Measurements from ENCODE around the gene SMYD3.

The SMYD3 gene

DNA sequence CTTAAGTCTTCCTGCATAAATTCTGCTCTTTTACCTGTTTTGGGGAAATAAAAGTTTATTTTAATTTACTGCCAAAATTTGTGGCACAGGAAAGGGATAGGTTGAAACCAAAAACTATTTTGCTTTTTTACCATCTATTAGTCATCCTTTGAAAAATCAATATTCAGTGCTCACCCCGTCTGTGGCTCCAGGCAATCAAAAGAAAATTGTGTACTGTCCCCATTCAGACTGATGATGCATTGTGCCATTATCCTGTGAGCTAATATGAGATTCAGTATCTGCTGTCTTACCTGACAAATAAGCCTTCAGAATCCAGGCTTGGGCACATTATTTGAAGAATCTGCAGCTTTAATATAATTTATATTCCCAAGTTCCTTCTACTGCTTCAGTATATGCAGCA, 701.5 kb downstream of the SMYD3 start:
- Histone ChIP-seq H3K27me3 (ENCODE audit: control insufficient read depth in 1 of 2, insufficient read depth in 2 of 2, low read length in 2 of 2) (no peaks in the 10 kb centered on the region), H3K4me1 (ENCODE audit: insufficient read depth, low read length) (no peaks in the 10 kb centered on the region), H3K9me3 (ENCODE audit: low read length) (no peaks in the 10 kb centered on the region), H3K27ac (ENCODE audit: low read depth, low read length) (no peak overlapping the region), H3K4me3 (ENCODE audit: low read depth in 1 of 2, low read length in 2 of 2) (no peak overlapping the region), H3K9ac (ENCODE audit: low read length) (no peak overlapping the region), H3K36me3 (ENCODE audit: insufficient read depth, low read length) (no peaks in the 10 kb centered on the region)

DNA sequence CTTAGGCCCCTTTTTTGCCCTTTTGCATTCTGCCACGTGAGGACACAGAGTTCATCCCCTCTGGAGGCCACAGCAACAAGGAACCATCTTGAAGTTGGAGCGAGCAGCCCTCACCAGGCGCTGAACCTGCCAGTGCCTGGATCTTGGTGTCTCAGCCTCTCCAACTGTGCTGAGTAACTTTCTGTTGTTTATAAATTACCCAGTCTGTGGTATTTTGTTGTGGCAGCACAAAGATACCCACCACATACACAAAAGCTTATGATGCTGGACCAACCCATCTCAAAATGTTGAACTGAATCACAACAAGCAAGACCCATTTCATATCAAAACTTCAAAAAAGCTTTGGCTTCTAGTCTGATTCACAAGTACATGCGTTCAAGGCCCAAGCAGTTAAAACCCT, 702.4 kb downstream of the SMYD3 start:
- Histone ChIP-seq H3K9ac (ENCODE audit: low read length) (no peak overlapping the region), H3K9me3 (ENCODE audit: low read length) (no peaks in the 10 kb centered on the region), H3K4me3 (ENCODE audit: low read depth in 1 of 2, low read length in 2 of 2) (no peak overlapping the region), H3K36me3 (ENCODE audit: insufficient read depth, low read length) (no peaks in the 10 kb centered on the region), H3K27me3 (ENCODE audit: control insufficient read depth in 1 of 2, insufficient read depth in 2 of 2, low read length in 2 of 2) (no peaks in the 10 kb centered on the region), H3K27ac (ENCODE audit: low read depth, low read length) (no peak overlapping the region), H3K4me1 (ENCODE audit: insufficient read depth, low read length) (no peaks in the 10 kb centered on the region)

DNA sequence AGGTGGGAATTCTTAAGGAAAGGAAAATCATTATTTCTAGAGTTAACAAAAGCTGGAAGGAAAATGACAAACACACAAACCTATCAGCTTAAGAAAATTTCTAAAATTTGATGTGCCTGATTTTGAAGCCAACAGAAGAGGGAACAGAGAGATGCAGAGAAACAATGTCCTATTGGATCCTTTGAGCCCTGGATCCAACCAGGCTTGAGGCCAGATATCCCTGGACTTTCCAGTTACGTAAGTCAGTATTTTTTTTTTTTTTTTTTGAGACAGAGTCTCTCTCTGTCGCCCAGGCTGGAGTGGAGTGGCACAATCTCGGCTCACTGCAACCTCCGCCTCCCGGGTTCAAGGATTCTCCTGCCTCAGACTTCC, 703.4 kb downstream of the SMYD3 start:
- H3K4me1 ChIP-seq (ENCODE audit: insufficient read depth, low read length), result no peaks in the 10 kb centered on the region
- H3K27ac ChIP-seq (ENCODE audit: low read depth, low read length), result no peak overlapping the region
- no peak overlapping the region for H3K4me3 ChIP-seq (ENCODE audit: low read depth in 1 of 2, low read length in 2 of 2)
- no peak overlapping the region for H3K9ac ChIP-seq (ENCODE audit: low read length)
- no peaks in the 10 kb centered on the region for H3K36me3 ChIP-seq (ENCODE audit: insufficient read depth, low read length)
- H3K9me3 ChIP-seq (ENCODE audit: low read length), result no peaks in the 10 kb centered on the region
- H3K27me3 ChIP-seq (ENCODE audit: control insufficient read depth in 1 of 2, insufficient read depth in 2 of 2, low read length in 2 of 2), result no peaks in the 10 kb centered on the region

DNA sequence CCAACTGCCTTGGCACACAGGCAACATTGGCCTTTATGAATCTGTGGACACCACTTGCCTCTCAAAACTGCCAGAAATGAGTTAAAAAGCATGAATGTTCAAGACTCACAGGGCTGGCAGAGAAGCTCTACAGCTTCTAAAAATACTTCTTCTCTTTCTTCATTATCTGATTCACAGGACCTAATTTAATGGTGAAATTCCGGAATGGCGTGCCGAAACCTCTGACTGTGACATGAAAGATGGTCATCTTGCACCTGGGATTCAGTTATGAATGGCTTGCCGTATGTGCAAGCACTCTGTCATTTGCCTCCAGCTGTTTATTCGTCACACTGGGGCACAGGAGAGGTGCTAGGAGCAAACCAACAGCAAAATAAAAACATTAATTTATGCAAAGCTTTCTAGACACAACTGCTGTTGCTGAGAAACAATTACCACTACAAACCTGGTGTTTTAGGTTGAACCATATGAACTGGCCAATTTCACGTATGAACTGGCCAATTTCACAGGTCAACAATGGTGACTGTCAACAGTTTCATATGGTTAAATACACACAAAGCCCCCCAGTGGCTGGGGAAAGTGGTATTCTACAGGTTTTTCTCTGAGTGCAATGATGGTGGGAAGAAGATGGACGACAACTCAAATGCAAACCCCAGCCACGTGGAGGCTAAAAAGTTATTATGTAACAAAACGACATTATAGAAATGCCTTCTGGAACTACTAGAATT, 704.0 kb downstream of the SMYD3 start:
- no peak overlapping the region for H3K9ac ChIP-seq (ENCODE audit: low read length)
- no peak overlapping the region for H3K27ac ChIP-seq (ENCODE audit: low read depth, low read length)
- H3K9me3 ChIP-seq (ENCODE audit: low read length), result no peaks in the 10 kb centered on the region
- H3K4me3 ChIP-seq (ENCODE audit: low read depth in 1 of 2, low read length in 2 of 2), result no peak overlapping the region
- H3K27me3 ChIP-seq (ENCODE audit: control insufficient read depth in 1 of 2, insufficient read depth in 2 of 2, low read length in 2 of 2), result no peaks in the 10 kb centered on the region
- no peaks in the 10 kb centered on the region for H3K36me3 ChIP-seq (ENCODE audit: insufficient read depth, low read length)
- H3K4me1 ChIP-seq (ENCODE audit: insufficient read depth, low read length), result no peaks in the 10 kb centered on the region

DNA sequence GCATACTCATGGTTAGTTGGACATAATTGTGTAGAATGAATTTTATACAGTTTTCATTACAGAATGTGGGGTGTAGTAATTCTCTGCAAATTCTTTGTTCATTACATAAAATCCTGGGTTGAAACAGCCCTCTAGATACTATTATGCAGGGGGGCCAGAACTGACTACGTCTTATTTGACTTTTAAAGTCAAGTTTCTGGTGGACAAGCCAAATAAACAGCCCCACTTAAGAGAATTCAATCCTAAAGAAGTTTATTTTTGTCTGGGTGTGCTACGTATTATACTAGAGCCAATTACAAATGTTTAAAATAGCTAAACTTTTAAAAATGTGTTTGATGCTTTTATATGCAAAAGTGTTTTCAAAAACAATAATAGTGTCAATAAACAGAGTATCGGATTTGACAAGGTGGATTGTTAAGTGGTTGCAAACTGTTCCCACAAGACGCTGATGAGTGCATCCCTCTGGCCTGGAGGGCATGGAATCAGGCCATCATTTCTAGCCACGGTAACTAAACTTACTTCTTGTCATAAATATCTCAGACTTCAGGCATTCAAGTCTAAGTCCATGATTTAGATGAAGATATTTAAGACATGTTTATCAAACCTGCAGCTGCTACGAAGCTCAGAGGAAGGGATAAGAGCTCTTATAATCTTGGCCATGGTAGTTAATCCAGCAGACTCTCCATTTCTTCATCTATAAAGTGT, 706.0 kb downstream of the SMYD3 start:
- H3K9me3 ChIP-seq (ENCODE audit: low read length), result no peaks in the 10 kb centered on the region
- H3K27me3 ChIP-seq (ENCODE audit: control insufficient read depth in 1 of 2, insufficient read depth in 2 of 2, low read length in 2 of 2), result no peaks in the 10 kb centered on the region
- H3K4me3 ChIP-seq (ENCODE audit: low read depth in 1 of 2, low read length in 2 of 2), result no peak overlapping the region
- no peak overlapping the region for H3K27ac ChIP-seq (ENCODE audit: low read depth, low read length)
- no peak overlapping the region for H3K9ac ChIP-seq (ENCODE audit: low read length)
- no peaks in the 10 kb centered on the region for H3K4me1 ChIP-seq (ENCODE audit: insufficient read depth, low read length)
- H3K36me3 ChIP-seq (ENCODE audit: insufficient read depth, low read length), result no peaks in the 10 kb centered on the region

DNA sequence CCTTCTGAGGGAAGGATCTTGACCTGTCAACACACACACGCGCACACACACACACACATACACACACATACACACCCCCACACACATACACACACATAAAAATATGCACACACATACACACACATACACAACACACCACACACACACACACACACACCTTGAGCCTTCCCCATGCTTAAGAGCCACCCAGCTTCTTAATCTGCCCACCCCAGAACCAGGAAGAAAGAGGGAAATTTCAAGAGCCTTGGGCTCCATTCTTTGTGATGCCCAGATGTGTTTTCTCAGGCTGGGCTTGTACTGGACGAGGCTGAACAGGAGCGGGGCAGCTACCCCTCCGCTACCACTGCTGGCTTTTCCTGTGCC, 708.7 kb downstream of the SMYD3 start:
- no peaks in the 10 kb centered on the region for H3K4me1 ChIP-seq (ENCODE audit: insufficient read depth, low read length)
- no peak overlapping the region for H3K4me3 ChIP-seq (ENCODE audit: low read depth in 1 of 2, low read length in 2 of 2)
- H3K9ac ChIP-seq (ENCODE audit: low read length), result no peak overlapping the region
- no peaks in the 10 kb centered on the region for H3K9me3 ChIP-seq (ENCODE audit: low read length)
- H3K27me3 ChIP-seq (ENCODE audit: control insufficient read depth in 1 of 2, insufficient read depth in 2 of 2, low read length in 2 of 2), result no peaks in the 10 kb centered on the region
- H3K36me3 ChIP-seq (ENCODE audit: insufficient read depth, low read length), result no peaks in the 10 kb centered on the region
- no peak overlapping the region for H3K27ac ChIP-seq (ENCODE audit: low read depth, low read length)

DNA sequence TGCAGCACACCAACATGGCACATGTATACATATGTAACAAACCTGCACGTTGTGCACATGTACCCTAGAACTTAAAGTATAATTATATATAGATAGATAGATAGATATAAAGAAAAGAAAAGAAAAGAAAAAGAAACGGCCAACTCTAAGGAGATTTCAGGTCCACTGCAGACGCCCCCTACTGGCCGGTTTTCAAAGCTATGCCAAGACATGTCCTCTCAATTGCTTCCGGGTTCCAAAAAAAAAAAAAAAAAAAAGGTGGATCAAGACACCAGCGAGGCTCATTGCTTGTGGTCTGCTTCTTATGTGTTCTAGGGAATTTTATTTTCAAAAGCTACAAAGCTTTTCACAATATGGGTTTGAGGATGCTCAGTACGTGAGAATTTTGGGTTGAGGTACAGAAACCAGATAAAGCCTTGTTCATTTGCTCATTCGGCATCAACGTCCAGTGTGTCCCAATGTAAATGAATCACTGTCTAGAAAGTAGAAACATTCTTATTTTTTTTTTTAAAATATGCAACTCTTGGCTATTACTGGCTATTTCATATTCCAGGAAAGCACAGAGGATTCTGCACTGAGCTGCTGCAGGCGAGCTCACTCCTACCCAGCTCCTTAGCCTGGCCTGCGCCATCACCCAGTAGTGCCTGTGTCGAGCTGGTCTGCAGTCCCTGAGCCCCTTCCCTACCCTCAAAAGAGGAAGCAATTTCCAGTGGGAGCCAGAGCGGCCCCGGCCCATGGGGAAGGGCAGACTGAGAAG, 709.3 kb downstream of the SMYD3 start:
- Histone ChIP-seq H3K9me3 (ENCODE audit: low read length) (no peaks in the 10 kb centered on the region), H3K9ac (ENCODE audit: low read length) (no peak overlapping the region), H3K27ac (ENCODE audit: low read depth, low read length) (no peak overlapping the region), H3K36me3 (ENCODE audit: insufficient read depth, low read length) (no peaks in the 10 kb centered on the region), H3K4me3 (ENCODE audit: low read depth in 1 of 2, low read length in 2 of 2) (no peak overlapping the region), H3K27me3 (ENCODE audit: control insufficient read depth in 1 of 2, insufficient read depth in 2 of 2, low read length in 2 of 2) (no peaks in the 10 kb centered on the region), H3K4me1 (ENCODE audit: insufficient read depth, low read length) (no peaks in the 10 kb centered on the region)

DNA sequence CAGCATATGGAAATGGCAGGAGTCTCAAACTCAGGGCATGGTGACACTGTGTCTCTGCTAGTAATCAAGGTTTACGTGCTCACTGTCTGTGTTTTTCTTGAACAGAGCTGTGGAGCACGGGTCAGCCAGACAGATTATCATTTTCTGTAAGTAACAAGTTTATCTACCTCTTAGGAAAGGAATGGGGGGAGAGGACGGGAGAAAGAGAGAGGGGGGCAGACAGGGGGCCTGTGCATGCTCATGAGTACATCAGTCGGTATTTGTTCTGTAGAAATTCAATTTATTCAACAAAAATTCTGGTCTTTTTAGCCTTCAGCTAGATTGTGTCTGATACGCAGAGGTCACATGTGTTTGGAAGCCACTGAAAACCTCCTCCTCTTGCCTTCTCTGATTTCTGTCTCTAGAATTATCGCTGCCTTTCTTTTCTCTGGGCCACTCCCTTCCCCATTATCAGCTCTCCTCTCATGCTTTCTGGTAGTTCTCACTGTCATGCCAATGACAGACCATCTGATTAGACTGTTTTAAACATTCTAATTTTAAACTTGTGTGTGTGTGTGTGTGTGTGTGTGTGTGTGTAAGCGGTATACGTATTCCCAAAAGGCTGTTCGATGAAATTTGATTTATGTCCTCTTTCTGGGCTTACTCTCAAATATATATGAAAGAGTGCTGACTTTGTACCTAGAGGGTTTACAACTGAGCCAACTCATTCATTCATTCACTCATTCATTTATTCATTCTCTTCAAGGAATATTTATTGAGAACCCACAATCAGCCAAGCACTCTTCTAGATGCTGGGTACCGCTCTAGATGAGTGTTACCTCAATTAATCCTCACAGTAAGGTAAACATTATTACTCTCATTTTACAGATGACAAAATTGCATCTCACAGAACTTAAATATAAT, 715.4 kb downstream of the SMYD3 start:
- no peak overlapping the region for H3K9ac ChIP-seq (ENCODE audit: low read length)
- no peaks in the 10 kb centered on the region for H3K27me3 ChIP-seq (ENCODE audit: control insufficient read depth in 1 of 2, insufficient read depth in 2 of 2, low read length in 2 of 2)
- no peak overlapping the region for H3K4me3 ChIP-seq (ENCODE audit: low read depth in 1 of 2, low read length in 2 of 2)
- H3K9me3 ChIP-seq (ENCODE audit: low read length), result no peaks in the 10 kb centered on the region
- H3K27ac ChIP-seq (ENCODE audit: low read depth, low read length), result no peak overlapping the region
- H3K36me3 ChIP-seq (ENCODE audit: insufficient read depth, low read length), result no peaks in the 10 kb centered on the region
- H3K4me1 ChIP-seq (ENCODE audit: insufficient read depth, low read length), result no peaks in the 10 kb centered on the region

DNA sequence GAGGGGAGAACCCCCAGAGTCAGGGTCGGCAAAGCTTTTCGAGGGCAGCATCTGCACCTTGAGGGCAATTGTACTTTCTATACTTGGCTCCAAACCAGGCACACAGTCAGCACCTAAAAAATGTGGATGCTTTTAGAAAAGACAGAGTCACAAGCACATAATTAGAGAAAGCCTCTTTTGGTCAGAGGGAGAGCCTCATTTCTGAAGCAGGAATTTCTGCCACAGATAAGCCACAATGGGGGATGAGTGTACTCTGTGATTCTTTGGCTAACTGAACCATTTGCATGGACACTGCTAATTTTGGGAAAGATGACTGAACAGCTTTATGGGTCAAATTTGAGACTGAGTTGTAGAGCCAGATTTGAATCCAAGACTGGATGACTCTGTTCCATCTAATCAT, 716.6 kb downstream of the SMYD3 start:
- Histone ChIP-seq H3K4me1 (ENCODE audit: insufficient read depth, low read length) (no peaks in the 10 kb centered on the region), H3K4me3 (ENCODE audit: low read depth in 1 of 2, low read length in 2 of 2) (no peak overlapping the region), H3K36me3 (ENCODE audit: insufficient read depth, low read length) (no peaks in the 10 kb centered on the region), H3K9me3 (ENCODE audit: low read length) (no peaks in the 10 kb centered on the region), H3K27ac (ENCODE audit: low read depth, low read length) (no peak overlapping the region), H3K27me3 (ENCODE audit: control insufficient read depth in 1 of 2, insufficient read depth in 2 of 2, low read length in 2 of 2) (no peaks in the 10 kb centered on the region), H3K9ac (ENCODE audit: low read length) (no peak overlapping the region)

DNA sequence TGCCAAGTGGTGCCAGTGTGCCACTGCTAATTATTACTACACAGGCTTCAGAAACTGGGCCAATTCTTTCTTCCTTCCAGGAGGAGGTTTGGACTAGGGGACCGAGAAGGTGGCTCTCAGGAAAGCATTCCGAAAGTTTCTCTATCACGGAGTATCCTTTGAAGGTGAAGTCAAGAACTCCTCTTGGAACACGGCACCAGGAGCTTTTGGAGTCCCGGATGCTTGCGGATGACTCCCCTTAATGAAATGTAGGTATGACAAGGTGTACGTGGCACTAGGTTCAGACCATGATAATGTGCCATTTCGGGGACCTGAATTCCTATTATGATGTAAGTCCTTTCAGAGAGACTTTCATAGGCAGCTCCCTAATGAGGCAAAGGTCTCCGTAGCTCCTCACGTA, 718.2 kb downstream of the SMYD3 start:
- Histone ChIP-seq H3K9ac (ENCODE audit: low read length) (no peak overlapping the region), H3K4me3 (ENCODE audit: low read depth in 1 of 2, low read length in 2 of 2) (no peak overlapping the region), H3K4me1 (ENCODE audit: insufficient read depth, low read length) (no peaks in the 10 kb centered on the region), H3K9me3 (ENCODE audit: low read length) (no peaks in the 10 kb centered on the region), H3K27ac (ENCODE audit: low read depth, low read length) (no peak overlapping the region), H3K36me3 (ENCODE audit: insufficient read depth, low read length) (no peaks in the 10 kb centered on the region), H3K27me3 (ENCODE audit: control insufficient read depth in 1 of 2, insufficient read depth in 2 of 2, low read length in 2 of 2) (no peaks in the 10 kb centered on the region)

DNA sequence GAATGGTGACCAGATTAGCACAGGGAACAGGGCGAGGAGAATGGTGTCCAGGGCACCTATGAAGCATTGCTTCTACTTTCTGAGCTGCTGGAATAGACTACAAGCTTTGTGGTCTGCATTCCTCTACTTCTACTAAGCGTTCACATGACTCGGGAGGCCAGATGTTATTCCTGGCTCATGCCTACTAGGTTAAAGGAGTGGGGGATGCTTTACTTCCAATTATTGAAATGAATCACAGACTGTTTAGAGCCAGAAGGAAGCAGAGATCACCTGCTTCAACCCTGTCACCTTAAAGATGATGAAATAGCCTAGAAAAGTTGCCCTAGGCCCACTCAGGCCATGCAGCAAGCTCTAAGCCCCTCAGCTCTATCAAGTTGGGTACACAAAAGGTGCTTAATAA, 718.8 kb downstream of the SMYD3 start:
- no peaks in the 10 kb centered on the region for H3K9me3 ChIP-seq (ENCODE audit: low read length)
- H3K27ac ChIP-seq (ENCODE audit: low read depth, low read length), result no peak overlapping the region
- no peaks in the 10 kb centered on the region for H3K4me1 ChIP-seq (ENCODE audit: insufficient read depth, low read length)
- H3K27me3 ChIP-seq (ENCODE audit: control insufficient read depth in 1 of 2, insufficient read depth in 2 of 2, low read length in 2 of 2), result no peaks in the 10 kb centered on the region
- no peak overlapping the region for H3K9ac ChIP-seq (ENCODE audit: low read length)
- H3K36me3 ChIP-seq (ENCODE audit: insufficient read depth, low read length), result no peaks in the 10 kb centered on the region
- no peak overlapping the region for H3K4me3 ChIP-seq (ENCODE audit: low read depth in 1 of 2, low read length in 2 of 2)
